Epithelial cell of proximal tubule (primary cell): ENCODE results near the gene KIF26B. TPM values are rescaled to one million over a fixed set of nuclear protein-coding genes. Genes with fewer than 3 reads are reported as not detected.
A peak's percentile ranks its signal among the peaks of the same experiment; 100 is the strongest.

Experiments used
- DNase-seq: peaks from one replicate; pipeline ENCODE4 v3.0.0-alpha.2; 2011; ENCODE audit warnings: low read depth
- H3K4me3 ChIP-seq: 2 replicates; pipeline ENCODE4 v1.5.1; 2011; ENCODE audit warnings: low read depth, mild to moderate bottlenecking, low read length
- total RNA-seq: library from RNA; depleted of rRNA; stranded (reverse); fragments of >200 nt; gene quantifications from 2 replicates; pipeline ENCODE4 v1.2.3, GENCODE V29; 2015
- TF ChIP-seq, protein P1 (sequence below): conservative IDR thresholded peaks from 2 replicates; pipeline ENCODE4 v1.5.1; 2012; ENCODE audit warnings: low read depth, mild to moderate bottlenecking, low read length

KIF26B gene
- total RNA-seq, 1 donor from 2014 or later = 2.8 TPM

DNA sequence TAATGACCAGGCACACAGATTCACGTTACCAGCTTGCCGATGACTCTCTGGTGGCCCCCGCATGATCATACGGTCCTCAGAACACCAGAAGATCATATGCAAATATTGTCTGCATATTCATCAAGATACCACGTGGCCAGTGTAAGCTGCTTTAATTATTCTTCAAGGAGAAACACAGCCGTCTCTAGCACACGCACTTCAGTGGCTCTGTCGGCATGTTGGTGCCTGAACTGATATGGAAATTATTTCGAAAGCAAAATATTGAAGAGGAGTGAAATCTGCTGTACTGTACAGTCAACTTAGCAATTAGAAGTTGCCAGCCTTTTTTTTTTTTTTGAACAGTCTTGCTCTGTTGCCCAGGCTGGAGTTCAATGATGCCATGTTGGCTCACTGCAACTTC is 5.9 kb upstream of the KIF26B start:
- TF ChIP-seq, protein P1, sequence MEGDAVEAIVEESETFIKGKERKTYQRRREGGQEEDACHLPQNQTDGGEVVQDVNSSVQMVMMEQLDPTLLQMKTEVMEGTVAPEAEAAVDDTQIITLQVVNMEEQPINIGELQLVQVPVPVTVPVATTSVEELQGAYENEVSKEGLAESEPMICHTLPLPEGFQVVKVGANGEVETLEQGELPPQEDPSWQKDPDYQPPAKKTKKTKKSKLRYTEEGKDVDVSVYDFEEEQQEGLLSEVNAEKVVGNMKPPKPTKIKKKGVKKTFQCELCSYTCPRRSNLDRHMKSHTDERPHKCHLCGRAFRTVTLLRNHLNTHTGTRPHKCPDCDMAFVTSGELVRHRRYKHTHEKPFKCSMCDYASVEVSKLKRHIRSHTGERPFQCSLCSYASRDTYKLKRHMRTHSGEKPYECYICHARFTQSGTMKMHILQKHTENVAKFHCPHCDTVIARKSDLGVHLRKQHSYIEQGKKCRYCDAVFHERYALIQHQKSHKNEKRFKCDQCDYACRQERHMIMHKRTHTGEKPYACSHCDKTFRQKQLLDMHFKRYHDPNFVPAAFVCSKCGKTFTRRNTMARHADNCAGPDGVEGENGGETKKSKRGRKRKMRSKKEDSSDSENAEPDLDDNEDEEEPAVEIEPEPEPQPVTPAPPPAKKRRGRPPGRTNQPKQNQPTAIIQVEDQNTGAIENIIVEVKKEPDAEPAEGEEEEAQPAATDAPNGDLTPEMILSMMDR = no peak
- DNase-seq = no peak

GRCh38 chr1:245153081-245153551 is 1.7 kb upstream of the KIF26B start:
- DNase-seq = no peak
- TF ChIP-seq, protein P1 = peak; percentile 76
- H3K4me3 ChIP-seq = peak overlapping the region; percentile 91

More for the DNA sequence above, 5.9 kb upstream of the KIF26B start:
- no peak overlapping the region for H3K4me3 ChIP-seq

- TF ChIP-seq, protein P1 = no peak
- no peak for DNase-seq
- peak overlapping the region; percentile 91 for H3K4me3 ChIP-seq
Observed at GRCh38 chr1:245153552-245154428, 995 bp upstream of the KIF26B start.

- no peak for DNase-seq
- TF ChIP-seq, protein P1 = no peak
- peak overlapping the region; percentile 91 for H3K4me3 ChIP-seq
Observed at GRCh38 chr1:245155272-245156040, 671 bp downstream of the KIF26B start.

GRCh38 chr1:245156041-245156735 is 1.4 kb downstream of the KIF26B start:
- DNase-seq = no peak
- TF ChIP-seq, protein P1 = peak; percentile 63

GRCh38 chr1:245156736-245157505 is 2.1 kb downstream of the KIF26B start:
- TF ChIP-seq, protein P1 = no peak
- peak overlapping the region; percentile 91 for H3K4me3 ChIP-seq
- DNase-seq = no peak

More at GRCh38 chr1:245156041-245156735, 1.4 kb downstream of the KIF26B start:
- H3K4me3 ChIP-seq = peak overlapping the region; percentile 91
